GM21423 (cell line): ENCODE measurements around the gene PHF21A.
A peak's percentile ranks its signal among the peaks of the same experiment; 100 is the strongest.

Experiments
- ATAC-seq: cut with Tn5 transposase; IDR thresholded peaks from one replicate; pipeline ENCODE4 v1.9.1; 2021; ENCODE audit warnings: mild to moderate bottlenecking, moderate library complexity; ENCODE audit not compliant: unreplicated experiment

The PHF21A gene

GRCh38 chr11:46121301-46121723, at the start of gene PHF21A:
PHF21A (minus strand) TSS chr11:46121454; CDS start chr11:46084219, 37,235 bp downstream.
- ATAC-seq = peak; percentile 47

GRCh38 chr11:46170797-46171196, 49.5 kb upstream of the PHF21A start:
- ATAC-seq = no peak

DNA sequence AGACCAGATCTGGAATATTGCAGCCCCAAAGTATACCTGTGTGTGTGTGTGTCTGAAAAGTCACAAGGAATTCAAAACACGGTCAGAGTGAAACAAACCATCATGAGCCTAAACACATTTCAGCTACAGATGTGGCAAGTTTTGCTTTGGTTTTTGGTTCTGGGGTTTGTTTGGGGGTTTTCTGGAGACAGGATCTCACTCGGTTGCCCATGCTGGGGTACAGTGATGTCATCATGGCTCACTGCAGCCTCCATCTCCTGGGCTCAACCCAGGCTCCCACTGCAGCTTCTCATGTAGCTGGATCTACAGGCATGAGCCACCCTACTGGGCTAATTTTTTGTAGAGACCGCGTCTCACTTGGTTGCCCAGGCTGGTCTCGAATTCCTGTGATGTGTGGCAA, 41.4 kb upstream of the PHF21A start:
- ATAC-seq = no peak

DNA sequence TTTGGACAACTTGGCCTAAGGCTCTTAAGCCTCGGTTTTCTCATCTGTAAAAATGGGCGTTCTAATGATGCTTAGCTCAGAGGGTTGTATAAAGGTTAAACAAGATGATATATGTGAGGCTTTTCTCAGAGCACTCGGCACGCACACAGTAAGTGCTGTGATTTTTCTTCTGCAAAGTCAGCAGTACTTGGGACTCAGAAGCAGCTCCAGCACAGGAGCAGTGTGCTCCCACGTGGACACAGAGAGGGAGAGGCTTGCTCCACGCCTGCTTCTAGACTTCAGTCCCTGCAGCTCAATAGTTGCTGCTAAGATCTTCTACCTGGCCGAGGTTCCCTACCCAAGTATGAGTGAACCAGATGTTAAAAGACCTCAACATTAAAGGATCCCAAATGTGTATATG, 39.9 kb upstream of the PHF21A start:
- ATAC-seq = no peak

GRCh38 chr11:46160100-46160499, 38.8 kb upstream of the PHF21A start:
- ATAC-seq = no peak

- ATAC-seq = no peak
Measured at GRCh38 chr11:46159680-46160079, 38.4 kb upstream of the PHF21A start.

DNA sequence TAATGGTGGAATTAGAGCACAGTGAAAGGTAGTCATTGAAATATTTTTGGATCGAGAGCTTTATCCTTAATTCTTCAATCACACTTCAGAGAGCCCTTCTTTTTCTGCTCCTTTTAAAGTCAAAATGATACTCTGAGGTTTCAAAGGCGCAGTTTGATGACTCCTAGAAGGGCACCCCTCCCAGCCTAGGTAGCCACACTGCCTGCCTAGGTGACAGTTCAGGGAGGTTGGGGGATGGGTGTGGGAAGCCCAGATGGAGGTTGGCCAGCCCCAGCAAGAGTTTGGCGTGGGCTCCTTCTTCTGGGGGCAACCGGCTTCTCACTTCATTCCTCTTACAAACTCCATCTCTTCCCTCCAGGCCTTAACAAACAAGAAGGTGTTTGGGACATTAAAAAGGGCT, 28.6 kb upstream of the PHF21A start:
- ATAC-seq = no peak

DNA sequence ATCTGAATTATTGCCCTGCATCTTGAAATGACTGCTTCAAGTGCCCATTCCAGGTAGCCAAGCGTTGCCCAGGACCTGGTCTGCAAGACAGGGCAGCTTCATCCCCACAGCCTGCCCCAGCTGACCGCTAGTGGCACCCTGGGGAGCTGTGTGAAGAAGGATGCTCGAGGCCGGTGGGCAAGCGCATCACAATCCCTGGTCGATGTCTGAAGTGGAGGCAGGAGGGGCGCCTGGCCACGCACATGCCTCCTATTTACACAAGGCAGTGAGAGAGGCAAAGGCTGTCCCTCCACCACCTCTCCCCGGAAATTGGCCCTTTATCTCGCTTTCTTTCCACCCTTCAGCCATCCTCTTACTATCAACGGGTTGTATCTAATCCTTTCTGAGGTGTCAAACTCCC, 28.1 kb upstream of the PHF21A start:
- ATAC-seq = no peak

GRCh38 chr11:46144741-46145140, 23.5 kb upstream of the PHF21A start:
- ATAC-seq = no peak

GRCh38 chr11:46143049-46143806, 22.0 kb upstream of the PHF21A start:
- ATAC-seq = no peak

DNA sequence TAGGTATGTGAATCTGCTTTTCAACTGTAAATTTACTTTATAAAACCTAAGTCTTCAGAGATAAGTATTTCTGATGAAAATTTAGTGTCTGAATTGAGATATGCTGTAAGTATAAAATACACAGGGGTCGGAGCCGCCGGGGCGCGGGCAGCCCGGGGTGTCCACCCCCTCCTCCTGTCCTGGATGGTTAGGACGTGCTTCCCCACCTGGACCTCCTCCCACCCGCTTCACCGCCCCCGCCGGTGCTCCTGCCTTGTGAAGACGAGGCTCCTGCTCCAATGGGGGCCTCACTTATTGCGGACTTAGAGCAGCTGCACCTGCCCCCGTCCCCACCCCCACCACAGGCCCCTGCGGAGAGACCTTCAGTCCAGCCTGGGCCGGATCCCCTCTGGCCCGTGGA, 21.3 kb upstream of the PHF21A start:
- no peak for ATAC-seq

GRCh38 chr11:46141597-46141996, 20.3 kb upstream of the PHF21A start:
- ATAC-seq = no peak

GRCh38 chr11:46134540-46134939, 13.3 kb upstream of the PHF21A start:
- no peak for ATAC-seq

GRCh38 chr11:46134061-46134460, 12.8 kb upstream of the PHF21A start:
- no peak for ATAC-seq

DNA sequence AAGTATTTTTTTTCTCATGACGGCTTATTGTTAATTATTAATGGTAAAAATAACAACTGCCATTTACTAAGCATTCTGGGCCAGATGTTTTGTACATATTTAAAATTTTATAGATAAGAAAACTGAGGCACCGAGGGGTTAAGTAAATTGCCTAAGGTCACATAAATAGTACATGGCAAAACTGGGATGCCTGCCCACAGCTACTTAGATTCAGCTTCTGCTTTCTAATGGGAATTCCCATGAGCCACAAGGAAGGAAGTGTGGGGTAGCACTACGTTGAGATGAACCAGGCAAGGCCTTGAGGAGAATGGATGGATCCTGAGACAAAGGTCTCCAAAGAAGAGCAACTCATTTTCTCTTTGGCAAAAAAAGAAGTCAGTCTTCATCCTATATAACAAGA, 11.9 kb upstream of the PHF21A start:
- no peak for ATAC-seq

GRCh38 chr11:46130286-46130940, 9.2 kb upstream of the PHF21A start:
- ATAC-seq = no peak

GRCh38 chr11:46129133-46129532, 7.9 kb upstream of the PHF21A start:
- no peak for ATAC-seq

GRCh38 chr11:46127150-46127638, 5.9 kb upstream of the PHF21A start:
- ATAC-seq = peak; percentile 54

- ATAC-seq = no peak
Measured at GRCh38 chr11:46125284-46125683, 4.0 kb upstream of the PHF21A start.

GRCh38 chr11:46122945-46123715, 1.9 kb upstream of the PHF21A start:
- no peak for ATAC-seq

DNA sequence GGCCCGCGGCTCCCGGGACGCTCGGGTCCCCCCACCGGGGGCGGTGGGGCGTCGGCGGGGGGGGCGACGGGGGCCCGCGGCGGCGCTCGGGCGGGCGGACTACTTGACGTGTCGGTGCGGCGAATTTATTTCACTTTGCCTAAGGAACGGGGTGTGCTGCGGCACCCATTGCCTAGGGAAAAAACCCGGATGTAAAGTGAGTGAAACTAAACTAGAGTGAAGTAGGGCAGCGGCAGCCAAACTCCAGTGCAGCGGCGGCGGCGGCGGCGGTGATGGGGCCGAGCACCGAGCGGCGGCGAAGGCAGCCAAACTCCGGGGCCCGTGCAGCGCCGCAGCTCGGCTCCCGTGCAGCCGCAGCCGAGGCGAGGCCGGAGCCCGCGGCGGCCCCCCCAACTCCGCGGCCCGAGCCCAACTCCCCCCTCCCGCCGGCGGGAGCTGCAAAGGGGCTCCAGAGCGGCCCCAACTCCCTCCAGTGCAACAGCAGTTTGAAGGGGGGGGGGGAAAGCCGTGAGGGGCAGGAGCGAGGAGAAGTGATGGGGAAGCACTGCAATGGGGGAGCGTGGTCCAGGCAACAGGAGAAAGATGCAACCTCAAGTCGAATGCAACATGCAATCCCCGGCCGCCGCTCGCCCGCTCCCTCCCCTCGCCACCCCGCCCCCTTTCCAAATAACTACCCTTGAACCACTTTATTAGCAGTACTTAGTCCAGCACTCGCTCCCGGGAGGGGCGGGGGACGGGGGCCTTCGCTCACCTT, 647 bp upstream of the PHF21A start:
- peak; percentile 45 for ATAC-seq
